Right atrium auricular region (tissue), 2 donors: ENCODE data around the gene RAB1B. TPM values are rescaled to one million over a fixed set of nuclear protein-coding genes. Genes with fewer than 3 reads are reported as not detected.
"Not testable (repeated sequence)": the region's sequence is repeated elsewhere in the genome, so short reads cannot be mapped to it uniquely, and the experiment has no call there.

ENCODE experiments used
- DNase-seq: peaks from one replicate; pipeline ENCODE4 v3.0.0-alpha.2; 2019; ENCODE audit warnings: low spot score
- H3K27ac ChIP-seq, 2 donors: fragments of 200-600 bp; sonication (generic); 1 replicate in 1 of 2; 2 replicates in 1 of 2; pipeline ENCODE4 v1.5.1; 2016 to 2019
- H3K27me3 ChIP-seq, 2 donors: fragments of 200-600 bp; sonication (generic); one replicate each; pipeline versions ENCODE4 v1.5.1 to v1.6.0; 2017 to 2019
- H3K36me3 ChIP-seq: fragments of 200-600 bp; sonication (generic); one replicate; pipeline ENCODE4 v1.5.1; 2016
- H3K4me1 ChIP-seq, 2 donors: fragments of 200-600 bp; sonication (generic); one replicate each; pipeline versions ENCODE4 v1.5.1 to v1.6.0; 2017 to 2019
- H3K4me3 ChIP-seq, 2 donors: fragments of 200-600 bp; sonication (generic); 1 replicate in 1 of 2; 2 replicates in 1 of 2; pipeline ENCODE4 v1.5.1; 2017 to 2019; ENCODE audit warnings: mild to moderate bottlenecking in 1 of 2, moderate library complexity in 1 of 2
- H3K9me3 ChIP-seq, 2 donors: fragments of 200-600 bp; sonication (generic); one replicate each; pipeline ENCODE4 v1.5.1; 2019
- CTCF ChIP-seq, 2 donors: fragments of 200-600 bp; sonication (generic); IDR thresholded peaks; one replicate each; pipeline ENCODE4 v1.5.1; 2019; ENCODE audit warnings: antibody characterized with exemption in 2 of 2
- total RNA-seq, 2 donors: library from RNA; depleted of rRNA; stranded (reverse); fragments of >200 nt; gene quantifications; one replicate each; pipeline ENCODE4 v1.1.0, GENCODE V29; 2016

Gene RAB1B
- total RNA-seq, 2 donors from 2014 or later, result 95.6 to 115 TPM

GRCh38 chr11:66275396-66275795, 7.0 kb downstream of the RAB1B start:
- peaks cover 0 to 25% of the 10 kb centered on the region in 2 donors for H3K4me1 ChIP-seq
- no peak for TF ChIP-seq CTCF (IDR thresholded peaks at IDR 0.05)
- H3K36me3 ChIP-seq, result peaks cover 49% of the 10 kb centered on the region
- no peak overlapping the region for H3K27ac ChIP-seq
- no peaks in the 10 kb centered on the region for H3K27me3 ChIP-seq
- no peak overlapping the region for H3K4me3 ChIP-seq
- H3K9me3 ChIP-seq, result no peaks in the 10 kb centered on the region
- no peak for DNase-seq

- Histone ChIP-seq H3K27me3 (no peaks in the 10 kb centered on the region), H3K4me1 (peaks cover 0 to 18% of the 10 kb centered on the region in 2 donors), H3K27ac (no peak overlapping the region), H3K4me3 (no peak overlapping the region), H3K9me3 (no peaks in the 10 kb centered on the region), H3K36me3 (peaks cover 49% of the 10 kb centered on the region)
- no peak for DNase-seq
- no peak for TF ChIP-seq CTCF (IDR thresholded peaks at IDR 0.05)
Observed at GRCh38 chr11:66275984-66276612, 7.7 kb downstream of the RAB1B start.

- not testable (repeated sequence) for H3K4me3 ChIP-seq, H3K27ac ChIP-seq, DNase-seq, H3K27me3 ChIP-seq, H3K9me3 ChIP-seq
- Histone ChIP-seq H3K4me1 (peaks cover 0 to 17% of the 10 kb centered on the region in 2 donors), H3K36me3 (peaks cover 49% of the 10 kb centered on the region)
Observed at GRCh38 chr11:66276619-66277018, 8.2 kb downstream of the RAB1B start.

GRCh38 chr11:66277064-66277463, 8.6 kb downstream of the RAB1B start:
- not testable (repeated sequence) for H3K4me3 ChIP-seq, DNase-seq, H3K27me3 ChIP-seq, H3K9me3 ChIP-seq
- Histone ChIP-seq H3K4me1 (peaks cover 0 to 19% of the 10 kb centered on the region in 2 donors), H3K36me3 (peaks cover 44% of the 10 kb centered on the region), H3K27ac (peak overlapping the region in 1 of 2 donors; percentile 43)

GRCh38 chr11:66277471-66278362, 9.3 kb downstream of the RAB1B start, which contains the start of gene CNIH2:
Gene CNIH2 (plus strand): TSS chr11:66278175. CDS start chr11:66278457, 282 bp downstream.
- Histone ChIP-seq H3K4me1 (peaks cover 0 to 26% of the 10 kb centered on the region in 2 donors), H3K4me3 (peak within 1 kb of the TSS; percentile 29 to 52), H3K36me3 (peaks cover 38% of the 10 kb centered on the region), H3K27me3 (no peaks in the 10 kb centered on the region), H3K27ac (peak within 1 kb of the TSS; percentile 13 to 43), H3K9me3 (no peaks in the 10 kb centered on the region)
- no peak for DNase-seq
- TF ChIP-seq CTCF (IDR thresholded peaks at IDR 0.05), result no peak

DNA sequence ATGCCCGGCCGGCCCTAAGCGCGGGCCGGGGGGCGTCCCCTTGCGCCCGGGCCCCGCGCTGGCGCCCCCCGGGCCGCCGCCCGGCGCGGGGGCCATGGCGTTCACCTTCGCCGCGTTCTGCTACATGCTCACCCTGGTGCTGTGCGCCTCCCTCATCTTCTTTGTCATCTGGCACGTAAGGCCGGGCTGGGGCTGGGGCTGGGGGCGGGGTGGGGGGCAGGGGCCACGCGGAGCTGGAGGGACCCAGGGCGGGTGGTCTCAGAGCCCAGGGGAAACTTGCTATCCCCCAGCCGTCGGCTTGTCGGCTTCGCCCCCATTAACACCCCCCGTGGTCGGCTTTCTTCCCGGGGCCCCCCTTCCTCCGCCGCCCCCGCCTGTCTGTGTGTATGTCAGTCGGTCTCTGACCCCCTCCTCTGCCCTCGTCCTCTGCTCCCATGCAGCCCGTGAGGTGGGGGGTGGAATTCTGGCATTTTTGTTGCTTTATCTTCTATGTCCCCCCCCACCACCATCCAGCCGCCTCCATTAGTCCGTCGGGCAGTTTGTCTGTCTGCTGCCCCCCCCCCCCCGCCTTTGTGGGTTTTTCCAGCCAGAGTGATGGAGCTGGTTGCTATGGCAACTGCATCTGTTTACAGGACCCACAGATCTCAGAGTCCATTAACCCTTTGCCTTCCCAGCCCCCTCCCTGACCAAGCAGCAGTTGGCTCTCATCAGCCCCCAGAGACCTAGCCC, 10.1 kb downstream of the RAB1B start:
- peak overlapping the region in 1 of 2 donors; percentile 52 for H3K4me3 ChIP-seq
- peaks cover 30% of the 10 kb centered on the region for H3K36me3 ChIP-seq
- H3K27me3 ChIP-seq, result no peaks in the 10 kb centered on the region
- H3K4me1 ChIP-seq, result peaks cover 0 to 29% of the 10 kb centered on the region in 2 donors
- H3K9me3 ChIP-seq, result no peaks in the 10 kb centered on the region
- TF ChIP-seq CTCF (IDR thresholded peaks at IDR 0.05), result no peak
- H3K27ac ChIP-seq, result no peak overlapping the region
- DNase-seq, result no peak
